ENCODE measurements around the gene ZNF346. TPM values are rescaled to one million over a fixed set of nuclear protein-coding genes. Genes with fewer than 3 reads are reported as not detected.
"Not testable (repeated sequence)": the region's sequence is repeated elsewhere in the genome, so short reads cannot be mapped to it uniquely, and the experiment has no call there.

ZNF346 gene, protein sequence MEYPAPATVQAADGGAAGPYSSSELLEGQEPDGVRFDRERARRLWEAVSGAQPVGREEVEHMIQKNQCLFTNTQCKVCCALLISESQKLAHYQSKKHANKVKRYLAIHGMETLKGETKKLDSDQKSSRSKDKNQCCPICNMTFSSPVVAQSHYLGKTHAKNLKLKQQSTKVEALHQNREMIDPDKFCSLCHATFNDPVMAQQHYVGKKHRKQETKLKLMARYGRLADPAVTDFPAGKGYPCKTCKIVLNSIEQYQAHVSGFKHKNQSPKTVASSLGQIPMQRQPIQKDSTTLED
- 18.3 and 19.2 TPM in 2 replicates for total RNA-seq

DNA sequence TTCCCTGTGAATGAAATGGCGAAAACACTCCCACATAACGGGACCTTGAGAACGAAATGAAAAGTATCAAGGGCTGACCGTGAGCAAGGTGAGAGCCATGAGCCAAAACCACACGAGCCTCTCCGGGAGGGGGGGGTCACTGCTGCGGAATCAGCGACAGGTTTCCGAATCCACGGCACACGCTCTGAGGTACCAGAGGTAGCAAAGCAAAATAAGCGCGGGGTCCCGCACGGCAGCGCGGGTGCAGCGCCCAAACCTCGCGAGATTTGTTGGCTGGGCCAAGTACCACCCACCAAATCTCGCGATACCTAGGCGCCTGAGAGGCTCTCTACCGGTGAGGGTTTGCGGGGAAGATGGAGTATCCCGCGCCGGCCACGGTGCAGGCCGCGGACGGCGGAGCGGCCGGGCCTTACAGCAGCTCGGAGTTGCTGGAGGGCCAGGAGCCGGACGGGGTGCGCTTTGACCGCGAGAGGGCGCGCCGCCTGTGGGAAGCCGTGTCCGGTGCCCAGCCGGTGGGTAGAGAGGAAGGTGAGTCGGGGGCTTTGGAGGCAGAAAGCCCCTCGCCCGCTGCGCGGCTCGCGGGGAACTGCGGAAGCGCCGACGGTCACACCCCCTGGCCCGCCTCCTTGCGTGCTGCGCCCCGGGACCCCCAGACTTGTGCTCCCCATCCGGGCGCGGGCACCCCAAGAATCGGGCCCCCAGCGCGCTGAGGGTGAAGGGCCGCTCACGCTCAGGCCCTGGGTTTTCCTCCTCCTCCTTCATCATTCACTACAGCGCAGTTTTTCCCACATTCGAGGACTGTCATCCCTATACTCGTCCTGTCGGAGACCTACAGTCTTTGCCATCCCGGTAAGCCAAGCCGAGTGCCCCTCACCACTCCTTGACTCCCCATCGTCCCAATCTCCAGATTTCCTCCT is at the start of gene ZNF346:
Gene ZNF346 (plus strand): TSS at position 311 of the 917 bp plus-strand sequence. CDS start 43 bp downstream, at position 354.
- Histone ChIP-seq H3K9me3 (ENCODE audit: low read depth, low read length) (no peaks in the 10 kb centered on the region), H3K4me2 (ENCODE audit: insufficient read depth, low read length) (peak within 1 kb of the TSS; percentile 90), H3K4me1 (ENCODE audit: insufficient read depth, low read length) (peaks cover 13% of the 10 kb centered on the region), H3K36me3 (ENCODE audit: insufficient read depth, low read length) (no peaks in the 10 kb centered on the region), H3K79me2 (ENCODE audit: insufficient read depth, low read length) (peaks cover 51% of the 10 kb centered on the region), H3K27me3 (ENCODE audit: insufficient read depth, low read length) (no peaks in the 10 kb centered on the region), H3K4me3 (ENCODE audit: insufficient read depth, low read length) (peak within 1 kb of the TSS; percentile 81), H3K27ac (ENCODE audit: low read depth, low read length) (peak within 1 kb of the TSS; percentile 79), H2AFZ (ENCODE audit: low read length) (peak within 1 kb of the TSS; percentile 96), H4K20me1 (ENCODE audit: insufficient read depth, low read length) (peaks cover 2% of the 10 kb centered on the region)
- TF ChIP-seq, protein P1, sequence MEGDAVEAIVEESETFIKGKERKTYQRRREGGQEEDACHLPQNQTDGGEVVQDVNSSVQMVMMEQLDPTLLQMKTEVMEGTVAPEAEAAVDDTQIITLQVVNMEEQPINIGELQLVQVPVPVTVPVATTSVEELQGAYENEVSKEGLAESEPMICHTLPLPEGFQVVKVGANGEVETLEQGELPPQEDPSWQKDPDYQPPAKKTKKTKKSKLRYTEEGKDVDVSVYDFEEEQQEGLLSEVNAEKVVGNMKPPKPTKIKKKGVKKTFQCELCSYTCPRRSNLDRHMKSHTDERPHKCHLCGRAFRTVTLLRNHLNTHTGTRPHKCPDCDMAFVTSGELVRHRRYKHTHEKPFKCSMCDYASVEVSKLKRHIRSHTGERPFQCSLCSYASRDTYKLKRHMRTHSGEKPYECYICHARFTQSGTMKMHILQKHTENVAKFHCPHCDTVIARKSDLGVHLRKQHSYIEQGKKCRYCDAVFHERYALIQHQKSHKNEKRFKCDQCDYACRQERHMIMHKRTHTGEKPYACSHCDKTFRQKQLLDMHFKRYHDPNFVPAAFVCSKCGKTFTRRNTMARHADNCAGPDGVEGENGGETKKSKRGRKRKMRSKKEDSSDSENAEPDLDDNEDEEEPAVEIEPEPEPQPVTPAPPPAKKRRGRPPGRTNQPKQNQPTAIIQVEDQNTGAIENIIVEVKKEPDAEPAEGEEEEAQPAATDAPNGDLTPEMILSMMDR (IDR thresholded peaks at IDR 0.05; ENCODE audit: extremely low read depth, low read depth, low read length): peak; percentile 19
- DNase-seq (ENCODE audit: insufficient read length, low spot score, missing footprints): peak; percentile 98

DNA sequence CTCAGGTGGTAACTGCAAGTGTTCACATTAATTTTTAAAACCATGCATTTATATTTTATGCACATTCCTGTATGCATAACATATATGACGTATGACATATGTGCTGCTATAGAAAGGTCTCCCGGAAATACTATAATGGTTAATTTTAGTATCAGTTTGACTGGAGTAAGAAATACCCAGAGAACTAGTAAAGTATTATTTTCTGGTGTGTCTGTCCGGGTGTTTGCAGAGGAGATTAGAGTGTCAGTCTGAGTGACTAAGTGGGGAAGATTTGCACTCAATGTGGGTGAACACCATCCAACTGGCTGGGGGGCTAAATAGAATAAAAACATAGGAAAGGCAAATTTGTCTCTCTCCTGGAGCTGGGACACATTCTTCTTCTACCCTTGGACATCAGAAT is 42.8 kb upstream of the ZNF346 start:
- Histone ChIP-seq H3K4me3 (ENCODE audit: insufficient read depth, low read length) (no peak overlapping the region), H3K27ac (ENCODE audit: low read depth, low read length) (no peak overlapping the region), H3K4me1 (ENCODE audit: insufficient read depth, low read length) (no peaks in the 10 kb centered on the region), H3K27me3 (ENCODE audit: insufficient read depth, low read length) (no peaks in the 10 kb centered on the region), H4K20me1 (ENCODE audit: insufficient read depth, low read length) (peaks cover 16% of the 10 kb centered on the region), H2AFZ (ENCODE audit: low read length) (no peak overlapping the region), H3K9me3 (ENCODE audit: low read depth, low read length) (no peaks in the 10 kb centered on the region), H3K79me2 (ENCODE audit: insufficient read depth, low read length) (peaks cover 54% of the 10 kb centered on the region), H3K36me3 (ENCODE audit: insufficient read depth, low read length) (peaks cover 21% of the 10 kb centered on the region), H3K4me2 (ENCODE audit: insufficient read depth, low read length) (no peak overlapping the region)
- TF ChIP-seq, protein P1 (IDR thresholded peaks at IDR 0.05; ENCODE audit: extremely low read depth, low read depth, low read length): no peak
- no peak for DNase-seq (ENCODE audit: insufficient read length, low spot score, missing footprints)

DNA sequence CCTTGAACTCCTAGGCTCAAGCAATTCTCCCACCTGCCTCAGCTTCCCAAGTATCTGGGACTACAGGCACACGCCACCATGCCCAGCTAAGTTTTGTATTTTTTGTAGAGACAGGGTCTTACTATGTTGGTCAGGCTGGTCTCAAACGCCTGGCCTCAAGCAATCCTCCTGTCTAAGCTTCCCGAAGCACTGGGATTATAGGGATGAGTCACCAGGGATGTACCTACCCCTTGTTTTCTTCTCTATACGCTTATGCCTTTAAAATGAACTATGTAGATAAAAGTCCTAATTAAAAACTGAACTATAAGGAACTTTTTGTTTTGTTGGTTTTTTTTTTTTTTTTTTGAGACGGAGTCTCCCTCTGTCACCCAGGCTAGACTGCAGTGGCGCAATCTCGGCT is 41.7 kb upstream of the ZNF346 start:
- H3K4me1 ChIP-seq (ENCODE audit: insufficient read depth, low read length): no peaks in the 10 kb centered on the region
- H3K36me3 ChIP-seq (ENCODE audit: insufficient read depth, low read length): peaks cover 20% of the 10 kb centered on the region
- H3K9me3 ChIP-seq (ENCODE audit: low read depth, low read length): no peaks in the 10 kb centered on the region
- peaks cover 56% of the 10 kb centered on the region for H3K79me2 ChIP-seq (ENCODE audit: insufficient read depth, low read length)
- no peak overlapping the region for H3K4me2 ChIP-seq (ENCODE audit: insufficient read depth, low read length)
- TF ChIP-seq, protein P1 (IDR thresholded peaks at IDR 0.05; ENCODE audit: extremely low read depth, low read depth, low read length): no peak
- H3K27ac ChIP-seq (ENCODE audit: low read depth, low read length): no peak overlapping the region
- H4K20me1 ChIP-seq (ENCODE audit: insufficient read depth, low read length): peaks cover 22% of the 10 kb centered on the region
- H2AFZ ChIP-seq (ENCODE audit: low read length): no peak overlapping the region
- H3K4me3 ChIP-seq (ENCODE audit: insufficient read depth, low read length): no peak overlapping the region
- H3K27me3 ChIP-seq (ENCODE audit: insufficient read depth, low read length): no peaks in the 10 kb centered on the region
- DNase-seq (ENCODE audit: insufficient read length, low spot score, missing footprints): no peak

DNA sequence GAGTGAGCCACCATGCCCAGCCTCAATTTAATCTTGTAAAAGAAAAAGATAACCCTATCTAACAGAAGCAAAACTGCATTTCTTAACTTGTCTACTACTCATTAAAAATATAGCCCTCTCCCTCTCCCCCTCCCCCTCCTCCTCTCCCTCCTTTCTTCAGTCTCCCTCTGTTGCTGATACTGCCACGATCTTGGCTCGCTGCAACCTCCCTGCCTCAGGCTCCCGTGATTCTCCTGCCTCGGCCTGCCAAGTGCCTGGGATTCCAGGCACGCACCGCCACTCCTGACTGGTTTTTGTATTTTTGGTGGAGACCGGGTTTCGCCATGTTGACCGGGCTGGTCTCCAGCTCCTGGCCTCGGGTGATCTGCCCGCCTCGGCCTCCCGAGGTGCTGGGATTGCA is 39.4 kb upstream of the ZNF346 start:
- not testable (repeated sequence) for H3K4me1 ChIP-seq (ENCODE audit: insufficient read depth, low read length); DNase-seq (ENCODE audit: insufficient read length, low spot score, missing footprints); H3K9me3 ChIP-seq (ENCODE audit: low read depth, low read length); H3K4me3 ChIP-seq (ENCODE audit: insufficient read depth, low read length); H3K27me3 ChIP-seq (ENCODE audit: insufficient read depth, low read length); H2AFZ ChIP-seq (ENCODE audit: low read length); H3K4me2 ChIP-seq (ENCODE audit: insufficient read depth, low read length); H3K27ac ChIP-seq (ENCODE audit: low read depth, low read length)
- Histone ChIP-seq H3K36me3 (ENCODE audit: insufficient read depth, low read length) (peaks cover 20% of the 10 kb centered on the region), H4K20me1 (ENCODE audit: insufficient read depth, low read length) (peaks cover 19% of the 10 kb centered on the region), H3K79me2 (ENCODE audit: insufficient read depth, low read length) (peaks cover 74% of the 10 kb centered on the region)

DNA sequence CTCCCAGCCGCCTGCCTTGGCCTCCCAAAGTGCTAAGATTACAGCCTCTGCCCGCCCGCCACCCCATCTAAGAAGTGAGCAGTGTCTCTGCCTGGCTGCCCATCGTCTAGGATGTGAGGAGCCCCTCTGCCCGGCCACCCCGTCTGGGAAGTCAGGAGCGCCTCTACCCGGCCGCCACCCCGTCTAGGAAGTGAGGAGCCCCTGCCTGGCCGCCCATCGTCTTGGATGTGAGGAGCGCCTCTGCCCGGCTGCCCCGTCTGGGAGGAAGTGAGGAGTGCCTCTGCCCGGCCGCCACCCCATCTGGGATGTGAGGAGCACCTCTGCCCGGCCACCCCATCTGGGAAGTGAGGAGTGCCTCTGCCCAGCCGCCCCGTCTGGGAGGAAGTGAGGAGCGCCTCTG is 38.9 kb upstream of the ZNF346 start:
- not testable (repeated sequence) for H3K4me1 ChIP-seq (ENCODE audit: insufficient read depth, low read length); H3K4me3 ChIP-seq (ENCODE audit: insufficient read depth, low read length); H3K27ac ChIP-seq (ENCODE audit: low read depth, low read length); H3K4me2 ChIP-seq (ENCODE audit: insufficient read depth, low read length); H3K27me3 ChIP-seq (ENCODE audit: insufficient read depth, low read length); DNase-seq (ENCODE audit: insufficient read length, low spot score, missing footprints); H2AFZ ChIP-seq (ENCODE audit: low read length); H3K9me3 ChIP-seq (ENCODE audit: low read depth, low read length)
- H3K79me2 ChIP-seq (ENCODE audit: insufficient read depth, low read length): peaks cover 78% of the 10 kb centered on the region
- peaks cover 20% of the 10 kb centered on the region for H3K36me3 ChIP-seq (ENCODE audit: insufficient read depth, low read length)
- H4K20me1 ChIP-seq (ENCODE audit: insufficient read depth, low read length): peaks cover 18% of the 10 kb centered on the region

DNA sequence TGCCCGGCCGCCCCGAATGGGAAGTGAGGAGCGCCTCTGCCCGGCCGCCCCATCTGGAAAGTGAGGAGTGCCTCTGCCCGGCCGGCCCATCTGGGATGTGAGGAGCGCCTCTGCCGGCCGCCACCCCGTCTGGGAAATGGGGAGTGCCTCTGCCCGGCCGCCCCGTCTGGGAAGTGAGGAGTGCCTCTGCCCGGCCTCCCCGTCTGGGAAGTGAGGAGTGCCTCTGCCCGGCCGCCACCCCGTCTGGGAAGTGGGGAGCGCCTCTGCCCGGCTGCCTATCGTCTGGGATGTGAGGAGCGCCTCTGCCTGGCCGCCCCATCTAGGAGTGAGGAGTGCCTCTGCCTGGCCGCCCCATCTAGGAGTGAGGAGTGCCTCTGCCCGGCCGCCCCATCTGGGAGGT is 38.3 kb upstream of the ZNF346 start:
- peaks cover 78% of the 10 kb centered on the region for H3K79me2 ChIP-seq (ENCODE audit: insufficient read depth, low read length)
- DNase-seq (ENCODE audit: insufficient read length, low spot score, missing footprints); H3K4me3 ChIP-seq (ENCODE audit: insufficient read depth, low read length); H3K4me1 ChIP-seq (ENCODE audit: insufficient read depth, low read length); H3K4me2 ChIP-seq (ENCODE audit: insufficient read depth, low read length); H3K9me3 ChIP-seq (ENCODE audit: low read depth, low read length); H3K27me3 ChIP-seq (ENCODE audit: insufficient read depth, low read length); H2AFZ ChIP-seq (ENCODE audit: low read length); H3K27ac ChIP-seq (ENCODE audit: low read depth, low read length): not testable (repeated sequence)
- H4K20me1 ChIP-seq (ENCODE audit: insufficient read depth, low read length): peaks cover 14% of the 10 kb centered on the region
- peaks cover 20% of the 10 kb centered on the region for H3K36me3 ChIP-seq (ENCODE audit: insufficient read depth, low read length)
